ENCODE measurements around the gene MAP1S. TPM values are rescaled to one million over a fixed set of nuclear protein-coding genes. Genes with fewer than 3 reads are reported as not detected.

Gene MAP1S
- total RNA-seq, 1 donor from 2014 or later, result 111 TPM

GRCh38 chr19:17741456-17741855 lies 22.2 kb downstream of the MAP1S start:
- no peaks in the 10 kb centered on the region for H3K4me1 ChIP-seq
- H3K9me3 ChIP-seq, result no peaks in the 10 kb centered on the region
- no peak for DNase-seq (ENCODE audit: low spot score in 2 of 2)
- H3K4me3 ChIP-seq, result no peak overlapping the region
- H3K36me3 ChIP-seq, result peaks cover 2 to 8% of the 10 kb centered on the region in 2 donors
- TF ChIP-seq CTCF (IDR thresholded peaks at IDR 0.05), result no peak
- intact Hi-C loops (cut with DNase I), result no loop called here
- no peak overlapping the region for H3K27ac ChIP-seq
- H3K27me3 ChIP-seq, result no peaks in the 10 kb centered on the region

DNA sequence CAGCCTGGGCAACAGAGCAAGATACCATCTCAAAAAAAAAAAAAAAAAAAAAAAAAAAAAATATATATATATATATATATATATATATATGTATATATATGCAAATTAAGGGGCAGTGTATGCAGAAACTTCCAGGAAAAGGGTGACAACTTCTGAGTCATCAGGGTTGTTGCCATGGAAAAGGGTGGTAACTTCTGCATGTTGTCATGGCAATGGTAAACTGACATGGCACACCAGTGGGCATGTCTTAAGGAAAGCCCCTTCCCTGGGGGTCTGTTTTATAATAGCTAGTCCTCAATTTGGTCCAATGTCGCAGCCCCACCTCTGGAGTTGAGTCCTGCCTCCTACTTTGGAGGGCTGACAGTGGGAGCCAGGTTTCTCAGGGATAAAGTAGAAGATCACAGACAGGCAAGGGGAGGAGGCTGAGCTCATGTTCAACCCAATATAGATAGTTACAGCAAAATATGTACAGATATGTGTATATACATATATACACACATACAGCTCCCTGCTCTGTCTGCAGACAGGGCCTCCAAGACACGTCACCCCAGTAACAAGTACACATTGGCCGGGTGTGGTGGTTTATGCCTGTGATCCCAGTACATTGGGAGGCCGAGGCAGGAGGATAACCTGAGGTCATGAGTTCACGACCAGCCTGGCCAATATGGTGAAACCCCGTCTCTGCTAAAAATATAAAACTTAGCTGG lies 24.7 kb downstream of the MAP1S start:
- peaks cover 0 to 5% of the 10 kb centered on the region in 2 donors for H3K4me1 ChIP-seq

GRCh38 chr19:17747205-17748098 lies 28.2 kb downstream of the MAP1S start:
- H3K27me3 ChIP-seq, result no peaks in the 10 kb centered on the region
- intact Hi-C loops (cut with DNase I), result loop anchor here (5.0 kb wide), 1 partner anchor 190 kb away; the partner anchor contains the start of gene COLGALT1
- DNase-seq (ENCODE audit: low spot score in 2 of 2), result peak; percentile 78 to 95
- H3K36me3 ChIP-seq, result no peaks in the 10 kb centered on the region
- peak overlapping the region; percentile 44 to 64 for H3K4me3 ChIP-seq
- H3K9me3 ChIP-seq, result no peaks in the 10 kb centered on the region
- peaks cover 0 to 5% of the 10 kb centered on the region in 2 donors for H3K4me1 ChIP-seq
- H3K27ac ChIP-seq, result no peak overlapping the region
- TF ChIP-seq CTCF (IDR thresholded peaks at IDR 0.05), result no peak

More for the DNA sequence above, 24.7 kb downstream of the MAP1S start:
- Histone ChIP-seq H3K36me3 (no peaks in the 10 kb centered on the region), H3K27ac (no peak overlapping the region), H3K9me3 (no peaks in the 10 kb centered on the region), H3K27me3 (no peaks in the 10 kb centered on the region), H3K4me3 (no peak overlapping the region)
- intact Hi-C loops (cut with DNase I), result no loop called here
- DNase-seq (ENCODE audit: low spot score in 2 of 2), result no peak
- no peak for TF ChIP-seq CTCF (IDR thresholded peaks at IDR 0.05)

DNA sequence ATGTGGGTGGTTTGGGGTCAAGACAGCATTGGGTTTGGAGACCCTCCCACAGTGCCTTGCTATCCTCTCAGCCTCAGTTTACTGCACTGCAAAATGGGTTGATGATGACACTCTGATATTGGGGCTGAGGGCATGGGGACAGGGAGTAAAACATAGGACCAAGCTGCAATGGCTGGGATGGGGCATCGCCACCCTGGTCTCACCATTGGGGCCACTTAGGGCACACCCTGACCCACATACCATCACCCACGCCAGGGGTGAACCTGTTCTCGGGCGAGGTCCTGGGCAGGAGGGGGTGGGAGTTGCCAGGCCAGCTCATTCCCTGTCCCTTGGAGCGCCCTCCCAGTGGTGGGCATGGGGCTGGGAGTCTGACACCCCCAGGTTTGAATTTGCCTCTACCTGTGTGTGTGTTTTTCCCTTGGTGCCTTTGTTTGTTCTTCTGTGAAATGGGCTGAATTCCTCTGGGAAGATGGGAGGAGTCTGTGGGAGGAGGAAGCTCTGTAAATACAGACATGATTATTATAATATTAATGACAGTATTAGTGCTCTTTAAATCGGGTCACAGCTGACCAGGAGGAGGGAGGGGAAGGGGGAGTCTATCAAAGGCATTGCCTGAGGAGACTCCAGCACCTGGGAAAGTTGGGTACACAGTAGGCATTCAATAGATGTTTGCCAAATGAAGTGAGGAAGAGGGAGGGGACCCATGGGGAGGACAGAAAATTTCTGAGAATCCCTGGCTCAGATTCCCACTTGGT lies 29.8 kb downstream of the MAP1S start:
- intact Hi-C loops (cut with DNase I), result loop anchor here (5.0 kb wide), 1 partner anchor 192 kb away; the partner anchor contains the start of gene COLGALT1

More for the DNA sequence above, 29.8 kb downstream of the MAP1S start:
- DNase-seq (ENCODE audit: low spot score in 2 of 2), result no peak
- H3K36me3 ChIP-seq, result no peaks in the 10 kb centered on the region
- TF ChIP-seq CTCF (IDR thresholded peaks at IDR 0.05), result no peak
- no peaks in the 10 kb centered on the region for H3K27me3 ChIP-seq
- no peak overlapping the region for H3K27ac ChIP-seq
- H3K4me3 ChIP-seq, result no peak overlapping the region
- H3K4me1 ChIP-seq, result peaks cover 0 to 5% of the 10 kb centered on the region in 2 donors
- H3K9me3 ChIP-seq, result no peaks in the 10 kb centered on the region

All from ascending aorta (tissue), 2 donors.